CD4-positive, alpha-beta T cell treated with Interleukin-15 for 4 hours (primary cell): ENCODE data around the gene COMT.

Source experiments
- DNase-seq: peaks from one replicate; pipeline ENCODE4 v3.0.0-alpha.2; 2020; ENCODE audit warnings: low spot score

Gene COMT

GRCh38 chr22:19957445-19957844, 15.9 kb downstream of the COMT start:
- no peak for DNase-seq

GRCh38 chr22:19958083-19959042, 16.8 kb downstream of the COMT start:
- DNase-seq = no peak

GRCh38 chr22:19959043-19959586, 17.5 kb downstream of the COMT start:
- DNase-seq = no peak

- DNase-seq = no peak
These were observed 18.3 kb downstream of the COMT start for GRCh38 chr22:19959587-19960490.

- DNase-seq = no peak
These were observed 19.1 kb downstream of the COMT start for GRCh38 chr22:19960491-19961200.

GRCh38 chr22:19961201-19961580, 19.6 kb downstream of the COMT start:
- no peak for DNase-seq

GRCh38 chr22:19961868-19962245, 20.3 kb downstream of the COMT start:
- DNase-seq = no peak

- DNase-seq = peak; percentile 31
These were observed 20.8 kb downstream of the COMT start for GRCh38 chr22:19962246-19962908.

GRCh38 chr22:19962909-19963806, 21.6 kb downstream of the COMT start:
- no peak for DNase-seq

- DNase-seq = no peak
These were observed 22.5 kb downstream of the COMT start for GRCh38 chr22:19963863-19964642.

- no peak for DNase-seq
These were observed 23.3 kb downstream of the COMT start for GRCh38 chr22:19964701-19965386.

GRCh38 chr22:19965771-19966709, 24.5 kb downstream of the COMT start:
- no peak for DNase-seq

- DNase-seq = no peak
These were observed 25.6 kb downstream of the COMT start for GRCh38 chr22:19966908-19967750.

- no peak for DNase-seq
These were observed 26.4 kb downstream of the COMT start for GRCh38 chr22:19967850-19968449.

GRCh38 chr22:19968450-19968891, 26.9 kb downstream of the COMT start:
- no peak for DNase-seq
